B cell (primary cell): Measurements from ENCODE around the gene CELA2A. TPM values are rescaled to one million over a fixed set of nuclear protein-coding genes. Genes with fewer than 3 reads are reported as not detected.

ENCODE experiments used
- ATAC-seq: fragments of 200-7000 bp; cut with Tn5 transposase; one replicate; pipeline ENCODE4 v1.10.0; 2021; ENCODE audit warnings: low read depth, mild to moderate bottlenecking, moderate number of reproducible peaks, moderate library complexity
- CTCF ChIA-PET: fragments of 350-600 bp; sonication (Branson Sonifier 250); formaldehyde crosslinking; loops from one replicate; lab custom pipeline; 2021; ENCODE audit warnings: antibody characterized with exemption, inconsistent platforms; lab: Charles Lee
- POLR2A ChIA-PET: fragments of 350-600 bp; sonication (Branson Sonifier 250); formaldehyde crosslinking; loops from one replicate; lab custom pipeline; 2021; ENCODE audit warnings: antibody characterized with exemption; lab: Charles Lee
- DNase-seq: peaks from one replicate; pipeline ENCODE4 v3.0.0; 2013
- H2AFZ ChIP-seq: 2 replicates; pipeline ENCODE4 v1.6.1; 2012; ENCODE audit warnings: mild to moderate bottlenecking, low read depth, low read length; ENCODE audit not compliant: insufficient read depth, poor library complexity, severe bottlenecking
- H3K27ac ChIP-seq, 2 donors: 1 replicate in 1 of 2; 2 replicates in 1 of 2; pipeline ENCODE4 v1.5.1; 2012 to 2013; ENCODE audit warnings: low read length in 2 of 2, mild to moderate bottlenecking in 2 of 2, moderate library complexity in 1 of 2
- H3K27me3 ChIP-seq, 4 experiments: fragments of 200-600 bp in 1 of 4; sonication (generic) in 1 of 4; replicated peaks in 1 of 4; 1 replicate in 2 of 4; 2 replicates in 2 of 4; pipeline versions ENCODE4 v1.6.1 to v1.7.0; 2013 to 2016; ENCODE audit warnings: low read length in 3 of 4, mild to moderate bottlenecking in 2 of 4, mixed read lengths in 1 of 4, moderate library complexity in 1 of 4; ENCODE audit not compliant: insufficient read depth in 4 of 4, control insufficient read depth in 3 of 4; ENCODE audit errors: control extremely low read depth in 1 of 4
- H3K36me3 ChIP-seq, 2 experiments: replicated peaks in 1 of 2; 1 replicate in 1 of 2; 2 replicates in 1 of 2; pipeline versions ENCODE4 v1.6.1 to v1.7.1; 2013; ENCODE audit warnings: low read length in 1 of 2; ENCODE audit not compliant: insufficient read depth in 2 of 2, control insufficient read depth in 1 of 2; ENCODE audit errors: control extremely low read depth in 1 of 2, extremely low read depth in 1 of 2
- H3K4me1 ChIP-seq, 2 donors: fragments of 200-600 bp in 1 of 2; sonication (generic) in 1 of 2; 1 replicate in 1 of 2; 2 replicates in 1 of 2; pipeline versions ENCODE4 v1.5.1 to v1.6.1; 2013 to 2017; ENCODE audit warnings: low read length in 2 of 2; ENCODE audit not compliant: control insufficient read depth in 2 of 2, insufficient read depth in 2 of 2
- H3K4me2 ChIP-seq: replicated peaks from 2 replicates; pipeline ENCODE3; 2012; ENCODE audit warnings: mild to moderate bottlenecking, low read depth, low read length; ENCODE audit not compliant: poor library complexity, severe bottlenecking
- H3K4me3 ChIP-seq, 5 experiments: fragments of 200-600 bp in 1 of 5; sonication (generic) in 1 of 5; 1 replicate in 3 of 5; 2 replicates in 2 of 5; pipeline versions ENCODE4 v1.5.1 to v1.7.0; 2011 to 2016; ENCODE audit warnings: low read length in 4 of 5, mild to moderate bottlenecking in 4 of 5, low read depth in 2 of 5, control low read depth in 1 of 5, moderate library complexity in 1 of 5; ENCODE audit not compliant: insufficient read depth in 1 of 5; ENCODE audit errors: control extremely low read depth in 1 of 5, extremely low read depth in 1 of 5
- H3K79me2 ChIP-seq: fragments of 200-600 bp; sonication (generic); one replicate; pipeline ENCODE4 v1.6.0; 2016; ENCODE audit warnings: low read length; ENCODE audit not compliant: control insufficient read depth, insufficient read depth
- H3K9ac ChIP-seq: fragments of 200-600 bp; sonication (generic); 2 replicates; pipeline ENCODE4 v1.6.1; 2017; ENCODE audit warnings: mild to moderate bottlenecking, low read length, moderate library complexity
- H3K9me3 ChIP-seq, 3 donors: one replicate each; pipeline versions ENCODE4 v1.6.1 to v1.7.1; 2013; ENCODE audit warnings: low read length in 2 of 3; ENCODE audit not compliant: control insufficient read depth in 2 of 3, insufficient read depth in 1 of 3; ENCODE audit errors: control extremely low read depth in 1 of 3
- H4K20me1 ChIP-seq: 2 replicates; pipeline ENCODE4 v1.6.0; 2012; ENCODE audit warnings: mild to moderate bottlenecking, low read length; ENCODE audit not compliant: insufficient read depth, control insufficient read depth, poor library complexity, severe bottlenecking
- H3K27ac Mint-ChIP-seq: one replicate; pipeline ENCODE4 v1.8.0; 2021; ENCODE audit warnings: mixed read lengths
- H3K27me3 Mint-ChIP-seq: one replicate; pipeline ENCODE4 v1.8.0; 2021; ENCODE audit warnings: mixed read lengths
- H3K4me1 Mint-ChIP-seq: one replicate; pipeline ENCODE4 v1.8.0; 2021; ENCODE audit warnings: mixed read lengths
- H3K4me3 Mint-ChIP-seq: one replicate; pipeline ENCODE4 v1.8.0; 2021; ENCODE audit warnings: mixed read lengths
- H3K9me3 Mint-ChIP-seq: one replicate; pipeline ENCODE4 v1.8.0; 2022; ENCODE audit warnings: mixed read lengths; ENCODE audit not compliant: insufficient read depth
- CTCF ChIP-seq: fragments of 200-600 bp; IDR thresholded peaks from one replicate; pipeline ENCODE4 v1.8.0; 2022; ENCODE audit warnings: antibody characterized with exemption, mild to moderate bottlenecking
- EZH2 ChIP-seq: IDR thresholded peaks from 2 replicates; pipeline ENCODE4 v1.6.1; 2012; ENCODE audit warnings: borderline replicate concordance, low read depth, mild to moderate bottlenecking, moderate library complexity, low read length; ENCODE audit not compliant: insufficient read depth, poor library complexity, severe bottlenecking
- WGBS: methylation state at CpG from one replicate; pipeline ENCODE4 v1.1.5; 2013; ENCODE audit warnings: missing lambda C conversion rate; ENCODE audit not compliant: insufficient coverage; 5-methylcytosine and 5-hydroxymethylcytosine counted together
- intact Hi-C: fragments of 100-400 bp; cut with micrococcal nuclease; formaldehyde crosslinking; loops from one replicate; pipeline ENCODE4 v1.10.0; 2022
- polyA plus RNA-seq: library from polyadenylated mRNA; depleted of rRNA; stranded (reverse); fragments of >200 nt; gene quantifications from 2 replicates; pipeline ENCODE4 v1.2.3, GENCODE V29; 2012
- total RNA-seq, 2 donors: library from RNA; stranded (reverse); fragments of 120-200 nt in 1 of 2; gene quantifications; 1 replicate in 1 of 2; 2 replicates in 1 of 2; pipeline versions ENCODE4 v1.2.3 to v1.2.4, GENCODE V29; 2013 to 2022

The CELA2A gene
- total and polyA plus RNA-seq, 2 donors (not counting 1 experiment from before 2014, with no cell fraction given) = not detected

- no peak for ATAC-seq
- Mint-ChIP-seq H3K4me1 (peaks cover 2% of the 10 kb centered on the region), H3K4me3 (no peak overlapping the region), H3K9me3 (no peaks in the 10 kb centered on the region), H3K27ac (peak overlapping the region; percentile 53), H3K27me3 (no peaks in the 10 kb centered on the region)
- POLR2A ChIA-PET = no interaction called here
- no peak overlapping the region for H3K27ac ChIP-seq
- no peak for DNase-seq
- H3K9me3 ChIP-seq = peaks cover 0 to 5% (median 0%) of the 10 kb centered on the region in 3 donors
- intact Hi-C loops = no loop called here
- peaks cover 69% of the 10 kb centered on the region for H4K20me1 ChIP-seq
- H3K27me3 ChIP-seq = no peaks in the 10 kb centered on the region
- no peaks in the 10 kb centered on the region for H3K4me1 ChIP-seq
- TF ChIP-seq EZH2 (no peak), CTCF (no peak)
- no peak overlapping the region for H3K9ac ChIP-seq
- peaks cover 28% of the 10 kb centered on the region for H3K79me2 ChIP-seq
- 98% methylated on average over 6 of the region's 13 CpGs for WGBS
- no peak overlapping the region for H2AFZ ChIP-seq
- H3K36me3 ChIP-seq = peaks cover 0 to 38% of the 10 kb centered on the region in 2 experiments
- H3K4me3 ChIP-seq = no peak overlapping the region
- no peak overlapping the region for H3K4me2 ChIP-seq
- CTCF ChIA-PET = interaction anchor here (0.9 to 1.6 kb wide), 2 partner anchors 12 to 101 kb away, joined by 5 read pairs; no protein-coding TSS in a partner anchor
These were observed 32.3 kb upstream of the CELA2A start for GRCh38 chr1:15424146-15424667.

GRCh38 chr1:15424981-15425380, 31.6 kb upstream of the CELA2A start:
- DNase-seq = no peak
- no peak overlapping the region for H3K9ac ChIP-seq
- ChIA-PET CTCF (interaction anchor here (2.3 kb wide), 1 partner anchor 101 kb away, joined by 14 read pairs; no protein-coding TSS in a partner anchor), POLR2A (no interaction called here)
- Mint-ChIP-seq H3K27ac (no peak overlapping the region), H3K27me3 (no peaks in the 10 kb centered on the region), H3K4me1 (peaks cover 2% of the 10 kb centered on the region), H3K9me3 (no peaks in the 10 kb centered on the region), H3K4me3 (no peak overlapping the region)
- H3K4me3 ChIP-seq = no peak overlapping the region
- H3K36me3 ChIP-seq = peaks cover 0 to 33% of the 10 kb centered on the region in 2 experiments
- 100% methylated on average over 3 of the region's 5 CpGs for WGBS
- TF ChIP-seq CTCF (no peak), EZH2 (no peak)
- intact Hi-C loops = no loop called here
- H3K27ac ChIP-seq = no peak overlapping the region
- no peak for ATAC-seq
- no peak overlapping the region for H2AFZ ChIP-seq
- no peaks in the 10 kb centered on the region for H3K4me1 ChIP-seq
- H4K20me1 ChIP-seq = peaks cover 62% of the 10 kb centered on the region
- H3K79me2 ChIP-seq = peaks cover 20% of the 10 kb centered on the region
- H3K9me3 ChIP-seq = peaks cover 0 to 5% (median 0%) of the 10 kb centered on the region in 3 donors
- H3K27me3 ChIP-seq = no peaks in the 10 kb centered on the region
- H3K4me2 ChIP-seq = no peak overlapping the region
